Neural progenitor cell (in vitro differentiated cells): ENCODE measurements around the gene IGFBP4. TPM values are rescaled to one million over a fixed set of nuclear protein-coding genes. Genes with fewer than 3 reads are reported as not detected.
A peak's percentile ranks its signal among the peaks of the same experiment; 100 is the strongest.

Experiments
- DNase-seq: peaks from one replicate; pipeline ENCODE4 v3.0.0-alpha.2; 2016; ENCODE audit warnings: low spot score
- H2AFZ ChIP-seq: fragments of 200-600 bp; sonication (generic); replicated peaks from 2 replicates; pipeline ENCODE4 v1.6.1; 2016; ENCODE audit warnings: antibody characterized with exemption
- H3F3A ChIP-seq: fragments of 200-600 bp; sonication (generic); 2 replicates; pipeline ENCODE4 v1.6.1; 2016; ENCODE audit warnings: antibody characterized with exemption, low read depth
- H3K27ac ChIP-seq: fragments of 200-600 bp; sonication (generic); 2 replicates; pipeline ENCODE4 v1.5.1; 2016; ENCODE audit warnings: mild to moderate bottlenecking
- H3K27me3 ChIP-seq: fragments of 200-600 bp; sonication (generic); 2 replicates; pipeline ENCODE4 v1.6.1; 2016; ENCODE audit warnings: mild to moderate bottlenecking, moderate library complexity
- H3K36me3 ChIP-seq: fragments of 200-600 bp; sonication (generic); 2 replicates; pipeline ENCODE4 v1.5.1; 2016
- H3K4me1 ChIP-seq: fragments of 200-600 bp; sonication (generic); 2 replicates; pipeline ENCODE4 v1.6.1; 2016; ENCODE audit warnings: mixed run types
- H3K4me2 ChIP-seq: fragments of 200-600 bp; sonication (generic); 2 replicates; pipeline ENCODE4 v1.6.1; 2016
- H3K4me3 ChIP-seq: fragments of 200-600 bp; sonication (generic); 2 replicates; pipeline ENCODE4 v1.5.1; 2016
- H3K79me2 ChIP-seq: fragments of 200-600 bp; sonication (generic); 2 replicates; pipeline ENCODE4 v1.6.1; 2016; ENCODE audit warnings: low read depth
- H3K9ac ChIP-seq: fragments of 200-600 bp; sonication (generic); 2 replicates; pipeline ENCODE4 v1.6.1; 2016
- H3K9me3 ChIP-seq: fragments of 200-600 bp; sonication (generic); 2 replicates; pipeline ENCODE4 v1.5.1; 2016; ENCODE audit warnings: low read depth
- H4K20me1 ChIP-seq: fragments of 200-600 bp; sonication (generic); 2 replicates; pipeline ENCODE4 v1.6.1; 2016; ENCODE audit warnings: low read depth
- H3K27ac Mint-ChIP-seq: 3 replicates; pipeline ENCODE4 v1.8.0; 2021; ENCODE audit warnings: mixed read lengths
- H3K27me3 Mint-ChIP-seq: 2 replicates; pipeline ENCODE4 v1.8.0; 2022; ENCODE audit warnings: low read depth, mild to moderate bottlenecking, inconsistent platforms, moderate library complexity, mixed read lengths; ENCODE audit not compliant: insufficient read depth
- H3K36me3 Mint-ChIP-seq: 3 replicates; pipeline ENCODE4 v1.8.0; 2021; ENCODE audit warnings: mixed read lengths
- H3K4me1 Mint-ChIP-seq: 3 replicates; pipeline ENCODE4 v1.8.0; 2021; ENCODE audit warnings: mixed read lengths
- H3K4me3 Mint-ChIP-seq: 3 replicates; pipeline ENCODE4 v1.8.0; 2021; ENCODE audit warnings: mild to moderate bottlenecking, moderate library complexity, mixed read lengths
- H3K9me3 Mint-ChIP-seq: 3 replicates; pipeline ENCODE4 v1.8.0; 2020; ENCODE audit warnings: mixed read lengths
- CTCF ChIP-seq: fragments of 200-600 bp; sonication (generic); IDR thresholded peaks from 2 replicates; pipeline ENCODE4 v1.5.1; 2017; ENCODE audit warnings: antibody characterized with exemption, mild to moderate bottlenecking
- EZH2 ChIP-seq: fragments of 200-600 bp; sonication (generic); IDR thresholded peaks from 2 replicates; pipeline ENCODE4 v1.6.1; 2017; ENCODE audit warnings: antibody characterized with exemption, mild to moderate bottlenecking, moderate library complexity
- EZH2phosphoT487 ChIP-seq: fragments of 200-600 bp; sonication (generic); IDR thresholded peaks from 2 replicates; pipeline ENCODE4 v1.6.1; 2017; ENCODE audit warnings: antibody characterized with exemption
- total RNA-seq: library from RNA; depleted of rRNA; stranded (reverse); fragments of >200 nt; gene quantifications from 2 replicates; pipeline ENCODE4 v1.2.3, GENCODE V29; 2015; ENCODE audit warnings: low replicate concordance

Gene IGFBP4
- total RNA-seq, 1 donor from 2014 or later = 14.4 TPM

GRCh38 chr17:40443988-40444899, 994 bp downstream of the IGFBP4 start:
- Histone ChIP-seq H3K27me3 (peaks cover 6% of the 10 kb centered on the region), H3K27ac (no peak overlapping the region), H3K4me2 (peak overlapping the region; percentile 89), H3K9ac (no peak overlapping the region), H2AFZ (peak overlapping the region; percentile 55), H3K79me2 (peaks cover 6% of the 10 kb centered on the region), H3K4me1 (peaks cover 13% of the 10 kb centered on the region), H3K36me3 (no peaks in the 10 kb centered on the region), H3K9me3 (no peaks in the 10 kb centered on the region), H4K20me1 (no peaks in the 10 kb centered on the region), H3F3A (peaks cover 14% of the 10 kb centered on the region), H3K4me3 (peak overlapping the region; percentile 55)
- Mint-ChIP-seq H3K9me3 (no peaks in the 10 kb centered on the region), H3K27ac (peak overlapping the region; percentile 87), H3K4me3 (peak overlapping the region; percentile 89), H3K4me1 (peaks cover 28% of the 10 kb centered on the region), H3K36me3 (no peaks in the 10 kb centered on the region), H3K27me3 (peaks cover 8% of the 10 kb centered on the region)
- TF ChIP-seq CTCF = peak; percentile 3
- TF ChIP-seq EZH2phosphoT487 = no peak
- TF ChIP-seq EZH2 = no peak
- DNase-seq = no peak

GRCh38 chr17:40445751-40446468, 2.7 kb downstream of the IGFBP4 start:
- Histone ChIP-seq H3K27ac (no peak overlapping the region), H2AFZ (no peak overlapping the region), H4K20me1 (no peaks in the 10 kb centered on the region), H3K36me3 (no peaks in the 10 kb centered on the region), H3K4me3 (no peak overlapping the region), H3K9me3 (no peaks in the 10 kb centered on the region), H3K27me3 (peaks cover 6% of the 10 kb centered on the region), H3K9ac (no peak overlapping the region), H3K79me2 (peaks cover 6% of the 10 kb centered on the region), H3K4me2 (peak overlapping the region; percentile 89), H3K4me1 (peaks cover 17% of the 10 kb centered on the region), H3F3A (peaks cover 14% of the 10 kb centered on the region)
- TF ChIP-seq EZH2phosphoT487 (no peak), CTCF (no peak), EZH2 (no peak)
- Mint-ChIP-seq H3K4me1 (peaks cover 31% of the 10 kb centered on the region), H3K9me3 (no peaks in the 10 kb centered on the region), H3K27me3 (peaks cover 8% of the 10 kb centered on the region), H3K27ac (no peak overlapping the region), H3K36me3 (no peaks in the 10 kb centered on the region), H3K4me3 (peak overlapping the region; percentile 89)
- DNase-seq = no peak

- peaks cover 14% of the 10 kb centered on the region for H3K4me1 ChIP-seq
- TF ChIP-seq EZH2phosphoT487 (no peak), CTCF (no peak), EZH2 (no peak)
- Mint-ChIP-seq H3K9me3 (no peaks in the 10 kb centered on the region), H3K27me3 (peaks cover 5% of the 10 kb centered on the region), H3K36me3 (no peaks in the 10 kb centered on the region), H3K4me3 (no peak overlapping the region), H3K4me1 (peaks cover 31% of the 10 kb centered on the region), H3K27ac (no peak overlapping the region)
- no peaks in the 10 kb centered on the region for H3K36me3 ChIP-seq
- H3K27ac ChIP-seq = no peak overlapping the region
- DNase-seq = no peak
- peaks cover 14% of the 10 kb centered on the region for H3F3A ChIP-seq
- no peak overlapping the region for H3K4me3 ChIP-seq
- no peak overlapping the region for H3K4me2 ChIP-seq
- H3K27me3 ChIP-seq = peaks cover 6% of the 10 kb centered on the region
- H3K79me2 ChIP-seq = peaks cover 6% of the 10 kb centered on the region
- no peaks in the 10 kb centered on the region for H3K9me3 ChIP-seq
- no peak overlapping the region for H2AFZ ChIP-seq
- H4K20me1 ChIP-seq = no peaks in the 10 kb centered on the region
- H3K9ac ChIP-seq = no peak overlapping the region
Observed at GRCh38 chr17:40447148-40447644, 3.9 kb downstream of the IGFBP4 start.
